Stomach (tissue), 9 donors: ENCODE data around the gene SERPINB2. TPM values are rescaled to one million over a fixed set of nuclear protein-coding genes. Genes with fewer than 3 reads are reported as not detected.

Experiments
- DNase-seq, 2 donors: peaks; one replicate each; pipeline versions ENCODE4 v3.0.0 to v3.0.0-alpha.2; 2013 to 2019
- H3K27ac ChIP-seq, 5 donors: fragments of 200-600 bp in 4 of 5; sonication (generic) in 4 of 5; one replicate each; pipeline ENCODE4 v1.5.1; 2013 to 2019; ENCODE audit warnings: mild to moderate bottlenecking in 1 of 5, moderate library complexity in 1 of 5
- H3K27me3 ChIP-seq, 3 donors: fragments of 200-600 bp; sonication (generic); one replicate each; pipeline ENCODE4 v1.5.1; 2017 to 2019; ENCODE audit warnings: mixed run types in 1 of 3
- H3K36me3 ChIP-seq, 4 donors: fragments of 200-600 bp; sonication (generic); 1 replicate in 3 of 4; 2 replicates in 1 of 4; pipeline ENCODE4 v1.5.1; 2016 to 2019
- H3K4me1 ChIP-seq, 4 donors: fragments of 200-600 bp; sonication (generic); one replicate each; pipeline ENCODE4 v1.5.1; 2016 to 2019
- H3K4me3 ChIP-seq, 4 donors: fragments of 200-600 bp; sonication (generic) in 3 of 4; one replicate each; pipeline ENCODE4 v1.5.1; 2016 to 2019; ENCODE audit warnings: mild to moderate bottlenecking in 1 of 4
- H3K9me3 ChIP-seq, 4 donors: fragments of 200-600 bp; sonication (generic); one replicate each; pipeline ENCODE4 v1.5.1; 2016 to 2019
- EP300 ChIP-seq: sonication (generic); formaldehyde crosslinking; IDR thresholded peaks from one replicate; pipeline ENCODE4 v1.6.1; 2017; ENCODE audit warnings: antibody characterized with exemption
- POLR2A ChIP-seq, 4 donors: fragments of 450-650 bp; IDR thresholded peaks; one replicate each; pipeline ENCODE4 v1.6.1; 2016; ENCODE audit warnings: antibody characterized with exemption in 4 of 4, control low read depth in 2 of 4, mild to moderate bottlenecking in 1 of 4, moderate library complexity in 1 of 4
- POLR2AphosphoS5 ChIP-seq, 3 donors: sonication (generic); formaldehyde crosslinking; IDR thresholded peaks; one replicate each; pipeline ENCODE4 v1.6.1; 2016; ENCODE audit warnings: antibody characterized with exemption in 3 of 3
- WGBS, 5 donors: extraction: QIAGEN DNeasy Blood & Tissue Kit in 3 of 5; methylation state at CpG; one replicate each; pipeline versions ENCODE4 v1.1.5 to v1.1.7; 2013 to 2018; 5-methylcytosine and 5-hydroxymethylcytosine counted together
- intact Hi-C: fragments of 100-400 bp; cut with DNase I; formaldehyde crosslinking; loops from one replicate; pipeline ENCODE4 v1.15.1; 2023; ENCODE audit warnings: low total_unique reads
- polyA plus RNA-seq, 3 donors: library from polyadenylated mRNA; stranded (reverse); fragments of 200-250 nt; gene quantifications; one replicate each; pipeline ENCODE4 v1.2.3, GENCODE V29; 2013
- total RNA-seq, 5 donors: library from RNA; depleted of rRNA; stranded (reverse); fragments of >200 nt; gene quantifications; one replicate each; pipeline versions ENCODE4 v1.1.0 to v1.2.3, GENCODE V29; 2014 to 2016
- TF ChIP-seq, protein P1 (sequence below), 7 experiments: fragments of 450-650 bp in 4 of 7; fragments of 200-600 bp in 3 of 7; sonication (generic) in 3 of 7; IDR thresholded peaks; one replicate each; pipeline ENCODE4 v1.5.1; 2016 to 2019; ENCODE audit warnings: antibody characterized with exemption in 7 of 7, control low read depth in 2 of 7, mild to moderate bottlenecking in 1 of 7
- donor health status: healthy with polysubstance abuse.
- donor health status: Bipolar disorder and iron deficiency.
- donor health status: healthy.

The SERPINB2 gene
- total and polyA plus RNA-seq, 8 donors, result 0.46 to 22.4 (median 3.0) TPM; not detected in 4

DNA sequence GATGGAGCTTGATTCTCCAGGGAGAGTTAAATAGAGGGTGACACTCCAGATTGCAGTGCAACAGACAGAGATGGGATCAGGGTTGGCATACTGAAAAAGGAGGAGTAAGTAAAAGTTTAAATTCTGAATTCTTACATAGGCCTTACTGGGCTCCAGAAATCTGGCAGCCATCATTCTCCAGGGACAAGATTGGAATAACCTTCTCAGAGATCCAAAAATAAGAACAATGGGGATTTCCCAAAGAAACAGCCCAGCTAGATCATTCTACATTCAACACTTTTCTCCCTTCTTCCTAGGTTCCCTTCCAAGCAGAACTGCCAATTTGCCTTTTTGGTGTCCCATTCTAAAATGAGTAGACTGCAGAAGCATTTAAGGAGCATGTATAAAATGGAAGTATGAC is 14.9 kb upstream of the SERPINB2 start:
- Histone ChIP-seq H3K4me1 (no peaks in the 10 kb centered on the region), H3K9me3 (no peaks in the 10 kb centered on the region), H3K36me3 (no peaks in the 10 kb centered on the region), H3K27ac (no peak overlapping the region), H3K27me3 (no peaks in the 10 kb centered on the region), H3K4me3 (no peak overlapping the region)
- TF ChIP-seq, protein P1, sequence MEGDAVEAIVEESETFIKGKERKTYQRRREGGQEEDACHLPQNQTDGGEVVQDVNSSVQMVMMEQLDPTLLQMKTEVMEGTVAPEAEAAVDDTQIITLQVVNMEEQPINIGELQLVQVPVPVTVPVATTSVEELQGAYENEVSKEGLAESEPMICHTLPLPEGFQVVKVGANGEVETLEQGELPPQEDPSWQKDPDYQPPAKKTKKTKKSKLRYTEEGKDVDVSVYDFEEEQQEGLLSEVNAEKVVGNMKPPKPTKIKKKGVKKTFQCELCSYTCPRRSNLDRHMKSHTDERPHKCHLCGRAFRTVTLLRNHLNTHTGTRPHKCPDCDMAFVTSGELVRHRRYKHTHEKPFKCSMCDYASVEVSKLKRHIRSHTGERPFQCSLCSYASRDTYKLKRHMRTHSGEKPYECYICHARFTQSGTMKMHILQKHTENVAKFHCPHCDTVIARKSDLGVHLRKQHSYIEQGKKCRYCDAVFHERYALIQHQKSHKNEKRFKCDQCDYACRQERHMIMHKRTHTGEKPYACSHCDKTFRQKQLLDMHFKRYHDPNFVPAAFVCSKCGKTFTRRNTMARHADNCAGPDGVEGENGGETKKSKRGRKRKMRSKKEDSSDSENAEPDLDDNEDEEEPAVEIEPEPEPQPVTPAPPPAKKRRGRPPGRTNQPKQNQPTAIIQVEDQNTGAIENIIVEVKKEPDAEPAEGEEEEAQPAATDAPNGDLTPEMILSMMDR (IDR thresholded peaks at IDR 0.05), result no peak
- no peak for TF ChIP-seq POLR2AphosphoS5 (IDR thresholded peaks at IDR 0.05)
- no peak for TF ChIP-seq POLR2A (IDR thresholded peaks at IDR 0.05)
- no peak for TF ChIP-seq EP300
- intact Hi-C loops, result no loop called here
- DNase-seq, result peak in 1 of 2 donors; percentile 14

DNA sequence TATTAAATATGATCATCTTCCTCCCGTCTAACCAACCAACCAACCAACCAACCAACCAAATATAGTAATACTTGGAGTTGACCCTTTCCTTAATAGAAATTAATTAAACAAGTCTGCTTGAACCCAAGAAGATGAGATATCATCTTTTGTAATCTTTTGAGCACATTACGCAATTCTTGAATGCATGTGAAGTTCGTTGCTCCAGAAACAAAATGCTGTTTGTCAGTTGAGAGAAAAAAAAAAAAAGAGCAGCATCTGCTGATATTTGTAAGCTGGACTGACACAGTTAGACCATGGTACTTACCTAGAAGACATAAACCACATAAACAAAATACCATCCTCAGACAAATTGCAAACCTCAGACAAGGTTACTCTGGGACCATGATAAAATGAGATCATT is 9.2 kb upstream of the SERPINB2 start:
- H3K27ac ChIP-seq, result no peak overlapping the region
- intact Hi-C loops, result no loop called here
- TF ChIP-seq, protein P1 (IDR thresholded peaks at IDR 0.05), result no peak
- TF ChIP-seq EP300 (no peak), POLR2AphosphoS5 (IDR thresholded peaks at IDR 0.05) (no peak), POLR2A (IDR thresholded peaks at IDR 0.05) (no peak)
- DNase-seq, result no peak
- WGBS, 5 donors, result 60 to 75% (median 74%) methylated on average over 3 of the region's 3 CpGs
- H3K27me3 ChIP-seq, result no peaks in the 10 kb centered on the region
- H3K4me3 ChIP-seq, result no peak overlapping the region
- no peaks in the 10 kb centered on the region for H3K36me3 ChIP-seq
- peaks cover 0 to 4% (median 0%) of the 10 kb centered on the region in 4 donors for H3K4me1 ChIP-seq
- H3K9me3 ChIP-seq, result no peaks in the 10 kb centered on the region

DNA sequence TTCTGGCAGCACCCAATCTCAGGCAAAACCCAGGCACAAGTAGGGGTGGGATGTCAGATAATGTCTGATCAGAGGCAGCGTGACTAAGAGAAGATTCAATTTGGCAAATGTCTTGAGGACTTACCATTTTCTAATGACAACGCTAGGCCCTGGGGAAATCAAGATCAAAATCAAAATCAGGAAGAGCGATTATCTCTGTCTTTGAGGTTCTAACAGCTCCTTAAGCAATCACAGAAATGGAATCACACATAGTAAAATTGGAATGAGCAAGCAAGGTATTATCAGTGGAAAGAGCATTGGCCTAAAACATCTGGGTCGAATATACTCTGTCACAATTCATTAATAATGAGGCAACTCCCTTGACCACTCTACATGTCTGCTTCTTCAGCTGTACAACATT is 8.6 kb upstream of the SERPINB2 start:
- 74 to 80% (median 77%) methylated on average over 4 of the region's 4 CpGs for WGBS, 5 donors
- Histone ChIP-seq H3K4me3 (no peak overlapping the region), H3K4me1 (peaks cover 0 to 5% (median 0%) of the 10 kb centered on the region in 4 donors), H3K27ac (no peak overlapping the region), H3K27me3 (no peaks in the 10 kb centered on the region), H3K36me3 (no peaks in the 10 kb centered on the region), H3K9me3 (no peaks in the 10 kb centered on the region)
- intact Hi-C loops, result no loop called here
- DNase-seq, result no peak
- TF ChIP-seq, protein P1 (IDR thresholded peaks at IDR 0.05), result no peak
- TF ChIP-seq EP300 (no peak), POLR2A (IDR thresholded peaks at IDR 0.05) (no peak), POLR2AphosphoS5 (IDR thresholded peaks at IDR 0.05) (no peak)

DNA sequence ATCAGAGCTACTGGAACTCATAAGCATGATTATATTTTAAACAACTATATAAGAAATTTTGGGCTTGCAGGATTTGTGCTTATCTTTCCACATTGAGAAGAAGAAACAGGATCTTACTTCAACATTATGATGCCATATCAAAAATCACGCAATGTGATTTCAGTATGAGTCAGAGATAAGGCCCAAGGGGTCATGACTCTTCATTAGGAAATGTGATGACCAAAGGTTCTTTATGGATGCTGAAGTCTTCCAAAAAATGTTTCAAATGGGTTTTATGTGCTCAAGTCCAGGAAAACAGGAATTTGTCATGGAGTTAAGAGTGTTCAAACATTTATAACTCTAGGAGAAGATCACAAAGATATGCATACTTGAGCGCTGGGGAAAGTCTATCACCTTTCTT is 7.8 kb upstream of the SERPINB2 start:
- 54 to 70% (median 63%) methylated on average over 2 of the region's 2 CpGs for WGBS, 5 donors
- H3K4me1 ChIP-seq, result peaks cover 0 to 5% (median 0%) of the 10 kb centered on the region in 4 donors
- no peak overlapping the region for H3K27ac ChIP-seq
- no peak overlapping the region for H3K4me3 ChIP-seq
- intact Hi-C loops, result no loop called here
- H3K27me3 ChIP-seq, result no peaks in the 10 kb centered on the region
- no peaks in the 10 kb centered on the region for H3K9me3 ChIP-seq
- TF ChIP-seq, protein P1 (IDR thresholded peaks at IDR 0.05), result no peak
- TF ChIP-seq EP300 (no peak), POLR2AphosphoS5 (IDR thresholded peaks at IDR 0.05) (no peak), POLR2A (IDR thresholded peaks at IDR 0.05) (no peak)
- DNase-seq, result no peak
- H3K36me3 ChIP-seq, result no peaks in the 10 kb centered on the region
